Activated T-cell treated with anti-CD3 and anti-CD28 coated beads for 4 hours (primary cell): ENCODE results near the gene GID8.

Source experiments
- DNase-seq: peaks from one replicate; pipeline ENCODE4 v3.0.0-alpha.2; 2020

Gene GID8

GRCh38 chr20:62991196-62991807 lies 53.4 kb downstream of the GID8 start:
- DNase-seq, result no peak

- DNase-seq, result no peak
Observed at GRCh38 chr20:62991863-62992262, 53.9 kb downstream of the GID8 start.

GRCh38 chr20:62993856-62994494 lies 56.0 kb downstream of the GID8 start:
- no peak for DNase-seq

- no peak for DNase-seq
Observed at GRCh38 chr20:62994869-62995281, 56.9 kb downstream of the GID8 start.

GRCh38 chr20:62995481-62995880 lies 57.5 kb downstream of the GID8 start:
- no peak for DNase-seq

- DNase-seq, result no peak
Observed at GRCh38 chr20:62995898-62996595, 58.1 kb downstream of the GID8 start.

GRCh38 chr20:62996596-62996982 lies 58.6 kb downstream of the GID8 start:
- DNase-seq, result no peak

GRCh38 chr20:62997417-62998035 lies 59.6 kb downstream of the GID8 start:
- DNase-seq, result no peak
